Measurements from ENCODE around the gene ULK4. TPM values are rescaled to one million over a fixed set of nuclear protein-coding genes. Genes with fewer than 3 reads are reported as not detected.

The ULK4 gene
- total and polyA plus RNA-seq, 2 of the 4 experiments (the other 2 are of a cell fraction): 2.7 to 5.0 TPM

- H4K8ac ChIP-seq (ENCODE audit: low read depth in 2 of 2, low read length in 2 of 2): no peak overlapping the region
- H3K4me3 ChIP-seq (ENCODE audit: insufficient read depth, low read depth, low read length): no peak overlapping the region
- no peaks in the 10 kb centered on the region for H4K20me1 ChIP-seq (ENCODE audit: insufficient read depth, low read length)
- BruUV-seq (replicated peaks): no TSS peak
- no peak overlapping the region for H2AK5ac ChIP-seq (ENCODE audit: low read depth, low read length)
- in situ Hi-C loops (cut with MboI; ENCODE audit: low sequenced_read_pairs): no loop called here
- no peaks in the 10 kb centered on the region for H3K9me3 ChIP-seq (ENCODE audit: control insufficient read depth, insufficient read depth, low read length)
- H3K4me1 ChIP-seq (ENCODE audit: control insufficient read depth, insufficient read depth, low read length): no peaks in the 10 kb centered on the region
- no peak overlapping the region for H3K4me2 ChIP-seq (ENCODE audit: low read depth, low read length)
- no peak overlapping the region for H2BK5ac ChIP-seq (ENCODE audit: low read depth, low read length, poor library complexity, severe bottlenecking)
- H3K9ac ChIP-seq (ENCODE audit: low read depth, low read length): no peak overlapping the region
- H3K18ac ChIP-seq (ENCODE audit: low read depth, low read length): no peak overlapping the region
- H3K56ac ChIP-seq (ENCODE audit: extremely low read depth, insufficient read depth, low read length): no peak overlapping the region; the same call in 1 of the 2 replicates
- H2AFZ ChIP-seq (replicated peaks; ENCODE audit: low read length, poor library complexity): no peak overlapping the region
- dilution Hi-C loops (cut with HindIII; ENCODE audit: low sequenced_read_pairs, unreplicated experiment): no loop called here
- H2BK15ac ChIP-seq (ENCODE audit: low read depth, low read length): no peak overlapping the region
- POLR2A ChIA-PET (ENCODE audit: unreplicated experiment): no interaction called here
- H4K5ac ChIP-seq (ENCODE audit: low read depth, low read length): no peak overlapping the region
- H4K91ac ChIP-seq (ENCODE audit: insufficient read depth, low read depth, low read length): no peak overlapping the region
- CTCF ChIA-PET: no interaction called here
- no peaks in the 10 kb centered on the region for H3K79me1 ChIP-seq (ENCODE audit: low read depth in 1 of 2, low read length in 2 of 2)
- no peak overlapping the region for H2AK9ac ChIP-seq (replicated peaks; ENCODE audit: low read depth, low read length, poor library complexity)
- no CpG with 5 or more reads among the region's 7 CpGs for WGBS, 2 experiments (ENCODE audit: extremely low coverage in 2 of 2, insufficient read length in 1 of 2)
- intact Hi-C loops (cut with micrococcal nuclease): no loop called here
- H3K9me1 ChIP-seq (ENCODE audit: insufficient read depth, low read length): no peaks in the 10 kb centered on the region
- TF ChIP-seq USF2 (IDR thresholded peaks at IDR 0.05; ENCODE audit: low read depth, low read length) (no peak), NFE2L2 (IDR thresholded peaks at IDR 0.05; ENCODE audit: low read depth, low read length) (no peak), ELK1 (IDR thresholded peaks at IDR 0.05; ENCODE audit: borderline replicate concordance, low read depth, low read length) (no peak), CHD1 (IDR thresholded peaks at IDR 0.05; ENCODE audit: low read depth, low read length) (no peak), MAZ (IDR thresholded peaks at IDR 0.05; ENCODE audit: borderline replicate concordance, low read depth, low read length) (no peak), MAFK (IDR thresholded peaks at IDR 0.05; ENCODE audit: low read depth, low read length) (no peak), CTCF (conservative IDR thresholded peaks at IDR 0.05; ENCODE audit: low read depth, low read length) (no peak), RFX5 (IDR thresholded peaks at IDR 0.05; ENCODE audit: low read depth, low read length) (no peak), SMC3 (IDR thresholded peaks at IDR 0.05; ENCODE audit: low read depth, low read length) (no peak), POLR2A (IDR thresholded peaks at IDR 0.05; ENCODE audit: low read depth, low read length) (no peak), CEBPB (IDR thresholded peaks at IDR 0.05; ENCODE audit: low read depth, low read length) (no peak), MXI1 (IDR thresholded peaks at IDR 0.05; ENCODE audit: borderline replicate concordance, low read depth, low read length) (no peak), RCOR1 (IDR thresholded peaks at IDR 0.05; ENCODE audit: insufficient replicate concordance, low read length) (no peak), FOS (IDR thresholded peaks at IDR 0.05; ENCODE audit: low read depth, low read length) (no peak), BHLHE40 (IDR thresholded peaks at IDR 0.05; ENCODE audit: low read depth, low read length) (no peak), RAD21 (IDR thresholded peaks at IDR 0.05; ENCODE audit: low read length) (no peak)
- DNase-seq (no peak), ATAC-seq (ENCODE audit: low read depth) (no peak)
- H3K4ac ChIP-seq (ENCODE audit: low read depth, low read length): no peak overlapping the region
- no peak overlapping the region for H3K14ac ChIP-seq (replicated peaks; ENCODE audit: low read depth, low read length)
- H3K27me3 ChIP-seq (ENCODE audit: control insufficient read depth, insufficient read depth, low read length): no peaks in the 10 kb centered on the region
- no peak overlapping the region for H2BK120ac ChIP-seq (ENCODE audit: low read depth, low read length)
- H3K27ac ChIP-seq (ENCODE audit: insufficient read depth, low read length): no peak overlapping the region
- no peak overlapping the region for H3K23ac ChIP-seq (ENCODE audit: low read depth, low read length)
- no peak overlapping the region for H2BK20ac ChIP-seq (ENCODE audit: low read depth, low read length)
- H3K36me3 ChIP-seq (ENCODE audit: control insufficient read depth, insufficient read depth, low read length): no peaks in the 10 kb centered on the region
Measured at GRCh38 chr3:41370307-41370706, 591.6 kb downstream of the ULK4 start.
